GM21619 (cell line): ENCODE results near the gene CSF2RB.

Experiments used
- ATAC-seq: cut with Tn5 transposase; IDR thresholded peaks from one replicate; pipeline ENCODE4 v1.9.1; 2021; ENCODE audit not compliant: unreplicated experiment

Gene CSF2RB

GRCh38 chr22:36934418-36935312, 21.2 kb downstream of the CSF2RB start:
- no peak for ATAC-seq

GRCh38 chr22:36935313-36935610, 21.8 kb downstream of the CSF2RB start:
- no peak for ATAC-seq

GRCh38 chr22:36935694-36936093, 22.3 kb downstream of the CSF2RB start:
- no peak for ATAC-seq

- no peak for ATAC-seq
These were observed 23.1 kb downstream of the CSF2RB start for GRCh38 chr22:36936362-36937116.

GRCh38 chr22:36937319-36938027, 24.0 kb downstream of the CSF2RB start:
- ATAC-seq, result no peak

GRCh38 chr22:36938028-36938425, 24.6 kb downstream of the CSF2RB start:
- ATAC-seq, result no peak

GRCh38 chr22:36938886-36939285, 25.5 kb downstream of the CSF2RB start:
- no peak for ATAC-seq

GRCh38 chr22:36940676-36941075, 27.2 kb downstream of the CSF2RB start:
- ATAC-seq, result no peak

GRCh38 chr22:36942556-36942955, 29.1 kb downstream of the CSF2RB start:
- ATAC-seq, result no peak

- ATAC-seq, result no peak
These were observed 33.2 kb downstream of the CSF2RB start for GRCh38 chr22:36946421-36947158.

- no peak for ATAC-seq
These were observed 35.1 kb downstream of the CSF2RB start for GRCh38 chr22:36948273-36949225.

- ATAC-seq, result no peak
These were observed 37.6 kb downstream of the CSF2RB start for GRCh38 chr22:36950797-36951590.

- no peak for ATAC-seq
These were observed 38.3 kb downstream of the CSF2RB start for GRCh38 chr22:36951746-36952145.

- ATAC-seq, result no peak
These were observed 40.0 kb downstream of the CSF2RB start for GRCh38 chr22:36953239-36954080.

- no peak for ATAC-seq
These were observed 41.0 kb downstream of the CSF2RB start for GRCh38 chr22:36954251-36955014.

- ATAC-seq, result no peak
These were observed 42.3 kb downstream of the CSF2RB start for GRCh38 chr22:36955691-36956090.

GRCh38 chr22:36958366-36958765, 44.9 kb downstream of the CSF2RB start:
- ATAC-seq, result no peak
